Gastroesophageal sphincter (tissue), 4 donors: Measurements from ENCODE around the gene TMEM163. TPM values are rescaled to one million over a fixed set of nuclear protein-coding genes. Genes with fewer than 3 reads are reported as not detected.

Experiments used
- ATAC-seq: fragments of 150-250 bp; one replicate; pipeline ENCODE4 v1.9.1; 2016; ENCODE audit warnings: mild to moderate bottlenecking, moderate library complexity
- H3K27ac ChIP-seq, 4 donors: fragments of 200-600 bp; sonication (generic) in 3 of 4; 1 replicate in 3 of 4; 2 replicates in 1 of 4; pipeline ENCODE4 v1.5.1; 2016 to 2019
- H3K27me3 ChIP-seq: fragments of 200-600 bp; sonication (generic); one replicate; pipeline ENCODE4 v1.5.1; 2019
- H3K36me3 ChIP-seq, 2 donors: fragments of 200-600 bp; sonication (generic); one replicate each; pipeline ENCODE4 v1.5.1; 2019; ENCODE audit warnings: control low read depth in 1 of 2
- H3K4me1 ChIP-seq, 3 donors: fragments of 200-600 bp; sonication (generic); 1 replicate in 2 of 3; 2 replicates in 1 of 3; pipeline ENCODE4 v1.5.1; 2016 to 2019; ENCODE audit warnings: control low read depth in 2 of 3
- H3K4me3 ChIP-seq, 2 donors: fragments of 200-600 bp; sonication (generic); one replicate each; pipeline ENCODE4 v1.5.1; 2019; ENCODE audit warnings: mild to moderate bottlenecking in 1 of 2, moderate library complexity in 1 of 2
- H3K9me3 ChIP-seq, 3 donors: fragments of 200-600 bp; sonication (generic); one replicate each; pipeline ENCODE4 v1.5.1; 2017 to 2019; ENCODE audit warnings: control low read depth in 2 of 3
- EP300 ChIP-seq: sonication (generic); formaldehyde crosslinking; IDR thresholded peaks from one replicate; pipeline ENCODE4 v1.6.1; 2017; ENCODE audit warnings: antibody characterized with exemption, mild to moderate bottlenecking
- POLR2A ChIP-seq, 2 donors: fragments of 450-650 bp; IDR thresholded peaks; one replicate each; pipeline ENCODE4 v1.6.1; 2017; ENCODE audit warnings: antibody characterized with exemption in 2 of 2, mild to moderate bottlenecking in 2 of 2, moderate library complexity in 1 of 2
- POLR2AphosphoS5 ChIP-seq: sonication (generic); formaldehyde crosslinking; IDR thresholded peaks from one replicate; pipeline ENCODE4 v1.6.1; 2017; ENCODE audit warnings: antibody characterized with exemption
- WGBS, 2 donors: methylation state at CpG; one replicate each; pipeline ENCODE4 v1.1.5; 2018; ENCODE audit warnings: low coverage in 1 of 2; 5-methylcytosine and 5-hydroxymethylcytosine counted together
- total RNA-seq, 4 donors: library from RNA; depleted of rRNA; stranded (reverse); fragments of >200 nt; gene quantifications; one replicate each; pipeline ENCODE4 v1.1.0, GENCODE V29; 2016
- TF ChIP-seq, protein P1 (sequence below), 4 experiments: fragments of 200-600 bp in 2 of 4; fragments of 450-650 bp in 2 of 4; sonication (generic) in 1 of 4; IDR thresholded peaks; one replicate each; pipeline ENCODE4 v1.5.1; 2017 to 2019; ENCODE audit warnings: antibody characterized with exemption in 4 of 4, mild to moderate bottlenecking in 2 of 4, moderate library complexity in 2 of 4

TMEM163 gene
- total RNA-seq, 4 donors from 2014 or later = 0.27 to 2.5 (median 0.60) TPM

DNA sequence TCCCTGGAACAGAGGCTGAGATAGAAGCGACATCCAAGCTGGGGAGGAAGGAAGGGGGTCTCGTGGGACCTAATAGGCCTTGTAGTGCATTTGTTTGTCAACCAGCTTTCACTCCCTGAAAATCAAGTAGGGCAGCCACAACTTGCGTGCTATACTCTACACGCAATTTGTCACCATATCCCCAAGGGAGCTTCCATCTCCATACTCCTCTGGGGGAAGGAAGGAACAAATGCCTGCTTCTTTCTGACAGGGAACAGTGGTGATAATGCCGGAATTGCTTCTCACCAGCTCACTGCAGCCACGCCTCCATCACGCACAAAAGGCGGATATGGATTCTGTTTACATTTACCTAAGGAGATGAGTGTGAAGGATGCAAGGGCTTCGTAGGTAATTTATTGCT lies 213.4 kb downstream of the TMEM163 start:
- ATAC-seq = no peak
- no peaks in the 10 kb centered on the region for H3K27me3 ChIP-seq
- H3K36me3 ChIP-seq = no peaks in the 10 kb centered on the region
- WGBS, 2 donors = 50 to 75% methylated on average over 3 to 9 of the region's 9 CpGs
- H3K4me3 ChIP-seq = no peak overlapping the region
- H3K27ac ChIP-seq = no peak overlapping the region
- no peaks in the 10 kb centered on the region for H3K9me3 ChIP-seq
- TF ChIP-seq POLR2A (IDR thresholded peaks at IDR 0.05) = no peak
- no peak for TF ChIP-seq EP300
- TF ChIP-seq POLR2AphosphoS5 = no peak
- TF ChIP-seq, protein P1, sequence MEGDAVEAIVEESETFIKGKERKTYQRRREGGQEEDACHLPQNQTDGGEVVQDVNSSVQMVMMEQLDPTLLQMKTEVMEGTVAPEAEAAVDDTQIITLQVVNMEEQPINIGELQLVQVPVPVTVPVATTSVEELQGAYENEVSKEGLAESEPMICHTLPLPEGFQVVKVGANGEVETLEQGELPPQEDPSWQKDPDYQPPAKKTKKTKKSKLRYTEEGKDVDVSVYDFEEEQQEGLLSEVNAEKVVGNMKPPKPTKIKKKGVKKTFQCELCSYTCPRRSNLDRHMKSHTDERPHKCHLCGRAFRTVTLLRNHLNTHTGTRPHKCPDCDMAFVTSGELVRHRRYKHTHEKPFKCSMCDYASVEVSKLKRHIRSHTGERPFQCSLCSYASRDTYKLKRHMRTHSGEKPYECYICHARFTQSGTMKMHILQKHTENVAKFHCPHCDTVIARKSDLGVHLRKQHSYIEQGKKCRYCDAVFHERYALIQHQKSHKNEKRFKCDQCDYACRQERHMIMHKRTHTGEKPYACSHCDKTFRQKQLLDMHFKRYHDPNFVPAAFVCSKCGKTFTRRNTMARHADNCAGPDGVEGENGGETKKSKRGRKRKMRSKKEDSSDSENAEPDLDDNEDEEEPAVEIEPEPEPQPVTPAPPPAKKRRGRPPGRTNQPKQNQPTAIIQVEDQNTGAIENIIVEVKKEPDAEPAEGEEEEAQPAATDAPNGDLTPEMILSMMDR (IDR thresholded peaks at IDR 0.05) = no peak
- H3K4me1 ChIP-seq = no peaks in the 10 kb centered on the region

DNA sequence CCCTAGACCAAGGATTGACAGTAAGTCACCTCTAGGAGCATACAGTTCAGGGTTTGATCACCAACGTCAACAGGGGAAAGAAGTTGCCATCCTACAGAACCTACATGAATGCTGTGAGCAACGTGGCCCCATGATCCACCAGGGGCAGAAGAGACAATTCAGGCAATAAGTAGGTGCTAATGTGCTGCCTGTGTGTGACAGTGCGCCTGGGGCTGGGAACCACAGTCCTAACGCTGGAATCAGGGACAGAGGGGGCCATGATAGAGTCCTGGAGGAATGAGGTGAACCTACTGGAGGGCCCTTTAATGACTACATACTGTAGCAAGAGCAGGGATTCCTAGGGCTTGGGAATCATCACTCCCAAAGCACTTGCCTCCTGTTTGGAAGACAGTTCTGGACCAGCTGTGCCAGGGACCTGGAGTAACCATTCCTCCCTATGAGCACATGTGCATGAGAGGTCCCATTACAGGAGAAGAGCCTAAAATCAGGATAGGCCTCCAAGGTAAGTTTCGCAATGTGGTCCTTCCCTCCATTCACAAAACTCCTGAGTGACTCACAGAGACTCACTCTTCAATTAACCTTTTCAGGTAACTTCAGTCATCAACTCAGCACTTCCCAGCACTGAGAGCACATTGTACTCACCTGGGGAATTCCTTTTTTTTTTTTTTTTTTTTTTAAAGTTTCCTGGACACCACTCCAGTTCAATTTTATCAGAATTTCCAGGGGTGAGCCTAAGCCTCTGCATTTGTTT lies 214.0 kb downstream of the TMEM163 start:
- ATAC-seq = no peak
- Histone ChIP-seq H3K4me3 (no peak overlapping the region), H3K4me1 (no peaks in the 10 kb centered on the region), H3K9me3 (no peaks in the 10 kb centered on the region), H3K36me3 (no peaks in the 10 kb centered on the region), H3K27me3 (no peaks in the 10 kb centered on the region), H3K27ac (no peak overlapping the region)
- WGBS, 2 donors = 65 to 73% methylated on average over 3 to 4 of the region's 5 CpGs
- TF ChIP-seq EP300 = no peak
- TF ChIP-seq, protein P1 (IDR thresholded peaks at IDR 0.05) = no peak
- no peak for TF ChIP-seq POLR2AphosphoS5
- TF ChIP-seq POLR2A (IDR thresholded peaks at IDR 0.05) = no peak

DNA sequence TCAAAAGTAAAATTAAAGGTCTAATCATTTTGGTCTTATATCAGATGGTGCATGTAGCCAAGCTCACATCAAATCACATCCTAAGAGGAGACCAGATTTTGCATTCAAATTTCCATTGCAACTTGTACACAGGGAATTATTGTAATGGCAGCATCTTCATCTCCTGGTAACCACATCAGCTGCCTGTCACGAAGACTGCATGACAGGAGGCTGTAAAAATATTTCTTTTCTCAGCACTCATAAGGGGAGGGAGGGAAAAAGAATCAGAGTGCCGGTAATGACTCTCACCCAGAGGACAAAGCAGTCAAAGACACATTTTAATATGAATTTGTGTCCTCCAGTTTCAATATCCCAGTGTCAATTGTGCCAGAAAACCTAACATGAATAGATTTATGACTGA lies 216.7 kb downstream of the TMEM163 start:
- Histone ChIP-seq H3K27me3 (no peaks in the 10 kb centered on the region), H3K4me1 (no peaks in the 10 kb centered on the region), H3K9me3 (no peaks in the 10 kb centered on the region), H3K36me3 (no peaks in the 10 kb centered on the region), H3K27ac (no peak overlapping the region), H3K4me3 (no peak overlapping the region)
- 56 to 83% methylated on average over 2 of the region's 2 CpGs for WGBS, 2 donors
- no peak for TF ChIP-seq EP300
- TF ChIP-seq, protein P1 (IDR thresholded peaks at IDR 0.05) = no peak
- TF ChIP-seq POLR2AphosphoS5 = no peak
- TF ChIP-seq POLR2A (IDR thresholded peaks at IDR 0.05) = no peak
- no peak for ATAC-seq

DNA sequence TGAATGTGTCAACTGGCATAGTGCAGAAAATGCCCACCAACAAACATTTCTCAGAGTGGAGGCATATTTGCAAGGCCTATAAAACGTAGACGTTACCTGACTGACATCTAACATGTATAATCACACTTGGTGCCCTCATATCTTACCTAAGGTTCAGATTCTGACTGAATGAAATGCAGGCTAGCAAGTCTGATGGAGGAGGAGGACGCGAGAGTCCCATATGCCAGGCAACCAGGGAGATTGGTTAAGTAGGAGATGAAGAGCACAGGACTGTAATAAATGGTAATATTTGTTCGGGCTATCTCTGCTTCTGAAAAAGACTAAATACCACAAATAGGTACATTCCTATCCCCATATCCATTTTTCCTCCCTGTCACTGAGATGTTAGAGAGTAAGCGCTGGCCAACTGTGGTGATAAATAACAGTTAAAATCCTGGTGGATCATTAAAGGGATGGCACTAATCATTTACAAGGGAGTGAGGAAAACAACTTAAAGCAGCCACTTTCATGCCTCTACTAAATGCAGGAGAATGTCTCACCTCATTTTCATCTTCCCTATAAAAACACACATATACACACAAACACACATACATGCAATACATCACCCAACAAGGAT lies 217.2 kb downstream of the TMEM163 start:
- no peak for TF ChIP-seq POLR2A (IDR thresholded peaks at IDR 0.05)
- no peak for TF ChIP-seq POLR2AphosphoS5
- no peak for TF ChIP-seq EP300
- TF ChIP-seq, protein P1 (IDR thresholded peaks at IDR 0.05) = no peak
- Histone ChIP-seq H3K27ac (no peak overlapping the region), H3K36me3 (no peaks in the 10 kb centered on the region), H3K9me3 (no peaks in the 10 kb centered on the region), H3K4me1 (no peaks in the 10 kb centered on the region), H3K4me3 (no peak overlapping the region), H3K27me3 (no peaks in the 10 kb centered on the region)
- ATAC-seq = no peak
- 88 to 90% methylated on average over 6 of the region's 6 CpGs for WGBS, 2 donors
